Smooth muscle cell (in vitro differentiated cells): ENCODE measurements around the gene CACNA1B. TPM values are rescaled to one million over a fixed set of nuclear protein-coding genes. Genes with fewer than 3 reads are reported as not detected.

ENCODE experiments used
- DNase-seq: peaks from one replicate; lab custom pipeline; 2025; ENCODE audit not compliant: unreplicated experiment; lab: John Stamatoyannopoulos, UW
- H2AFZ ChIP-seq: fragments of 200-600 bp; sonication (generic); 2 replicates; pipeline ENCODE4 v1.6.0; 2016; ENCODE audit warnings: antibody characterized with exemption, low read depth, mild to moderate bottlenecking
- H3F3A ChIP-seq: fragments of 200-600 bp; sonication (generic); 2 replicates; pipeline ENCODE4 v1.6.0; 2017; ENCODE audit warnings: antibody characterized with exemption, low read depth
- H3K27ac ChIP-seq: fragments of 200-600 bp; sonication (generic); 2 replicates; pipeline ENCODE4 v1.5.1; 2016; ENCODE audit warnings: low read depth, mild to moderate bottlenecking
- H3K27me3 ChIP-seq: fragments of 200-600 bp; sonication (generic); 2 replicates; pipeline ENCODE4 v1.6.1; 2016; ENCODE audit warnings: low read depth, mild to moderate bottlenecking
- H3K36me3 ChIP-seq: fragments of 200-600 bp; sonication (generic); 2 replicates; pipeline ENCODE4 v1.5.1; 2016; ENCODE audit warnings: low read depth
- H3K4me1 ChIP-seq: fragments of 200-600 bp; sonication (generic); 2 replicates; pipeline ENCODE4 v1.5.1; 2016; ENCODE audit warnings: low read depth
- H3K4me2 ChIP-seq: fragments of 200-600 bp; sonication (generic); 2 replicates; pipeline ENCODE4 v1.6.0; 2016; ENCODE audit warnings: mild to moderate bottlenecking
- H3K4me3 ChIP-seq: fragments of 200-600 bp; sonication (generic); 2 replicates; pipeline ENCODE4 v1.5.1; 2016; ENCODE audit warnings: mild to moderate bottlenecking
- H3K79me2 ChIP-seq: fragments of 200-600 bp; sonication (generic); 2 replicates; pipeline ENCODE4 v1.6.0; 2016; ENCODE audit warnings: low read depth, mild to moderate bottlenecking
- H3K9ac ChIP-seq: fragments of 200-600 bp; sonication (generic); 2 replicates; pipeline ENCODE4 v1.6.0; 2016; ENCODE audit warnings: low read depth
- H3K9me3 ChIP-seq: fragments of 200-600 bp; sonication (generic); replicated peaks from 2 replicates; pipeline ENCODE4 v1.5.1; 2016; ENCODE audit warnings: low read depth
- H4K20me1 ChIP-seq: fragments of 200-600 bp; sonication (generic); 2 replicates; pipeline ENCODE4 v1.6.0; 2016; ENCODE audit warnings: low read depth
- CTCF ChIP-seq: fragments of 200-600 bp; sonication (generic); IDR thresholded peaks from 2 replicates; pipeline ENCODE4 v1.5.1; 2017; ENCODE audit warnings: borderline replicate concordance, mild to moderate bottlenecking, antibody characterized with exemption; ENCODE audit not compliant: insufficient read depth, poor library complexity, severe bottlenecking
- WGBS: methylation state at CpG from one replicate; pipeline ENCODE4 v1.1.7; 2016; ENCODE audit warnings: low lambda C conversion rate; 5-methylcytosine and 5-hydroxymethylcytosine counted together
- polyA plus RNA-seq: library from polyadenylated mRNA; unstranded; fragments of >200 nt; fragmentation: Nextera tagmentation; extraction: Ambion mirVana; gene quantifications from 2 replicates; pipeline ENCODE4 v1.2.1, GENCODE V29; 2016
- total RNA-seq: library from RNA; depleted of rRNA; stranded (reverse); fragments of >200 nt; gene quantifications from 2 replicates; pipeline ENCODE4 v1.2.3, GENCODE V29; 2014

CACNA1B gene
- total and polyA plus RNA-seq, 2 experiments from 2014 or later: 0.09 to 0.23 TPM

GRCh38 chr9:137872296-137872695 lies 5.3 kb upstream of the CACNA1B start:
- Histone ChIP-seq H3K27me3 (peaks cover 31% of the 10 kb centered on the region), H3K4me3 (no peak overlapping the region), H4K20me1 (no peaks in the 10 kb centered on the region), H3K79me2 (no peaks in the 10 kb centered on the region), H3K9ac (no peak overlapping the region), H3F3A (no peaks in the 10 kb centered on the region), H3K4me2 (no peak overlapping the region), H3K36me3 (no peaks in the 10 kb centered on the region), H3K4me1 (no peaks in the 10 kb centered on the region), H2AFZ (no peak overlapping the region), H3K27ac (no peak overlapping the region), H3K9me3 (no peaks in the 10 kb centered on the region)
- WGBS: 90% methylated on average over 10 of the region's 10 CpGs
- no peak for DNase-seq
- no peak for TF ChIP-seq CTCF

GRCh38 chr9:137873408-137873807 lies 4.2 kb upstream of the CACNA1B start:
- no peaks in the 10 kb centered on the region for H3K9me3 ChIP-seq
- no peak overlapping the region for H3K4me3 ChIP-seq
- peaks cover 36% of the 10 kb centered on the region for H3K27me3 ChIP-seq
- no peaks in the 10 kb centered on the region for H3K79me2 ChIP-seq
- no peak for TF ChIP-seq CTCF
- H3K4me1 ChIP-seq: peaks cover 3% of the 10 kb centered on the region
- DNase-seq: no peak
- no peak overlapping the region for H3K9ac ChIP-seq
- no peak overlapping the region for H2AFZ ChIP-seq
- H3K4me2 ChIP-seq: no peak overlapping the region
- H3K36me3 ChIP-seq: no peaks in the 10 kb centered on the region
- H3F3A ChIP-seq: no peaks in the 10 kb centered on the region
- no peaks in the 10 kb centered on the region for H4K20me1 ChIP-seq
- WGBS: 86% methylated on average over 7 of the region's 8 CpGs
- no peak overlapping the region for H3K27ac ChIP-seq

GRCh38 chr9:137873858-137874362 lies 3.7 kb upstream of the CACNA1B start:
- H3K27ac ChIP-seq: no peak overlapping the region
- no peak overlapping the region for H3K9ac ChIP-seq
- peaks cover 41% of the 10 kb centered on the region for H3K27me3 ChIP-seq
- no peaks in the 10 kb centered on the region for H3K79me2 ChIP-seq
- no peak overlapping the region for H3K4me2 ChIP-seq
- no peaks in the 10 kb centered on the region for H3F3A ChIP-seq
- no peak for DNase-seq
- H3K9me3 ChIP-seq: no peaks in the 10 kb centered on the region
- H3K4me1 ChIP-seq: peaks cover 4% of the 10 kb centered on the region
- H2AFZ ChIP-seq: no peak overlapping the region
- TF ChIP-seq CTCF: no peak
- H4K20me1 ChIP-seq: no peaks in the 10 kb centered on the region
- H3K4me3 ChIP-seq: no peak overlapping the region
- WGBS: 91% methylated on average over 9 of the region's 9 CpGs
- no peaks in the 10 kb centered on the region for H3K36me3 ChIP-seq

DNA sequence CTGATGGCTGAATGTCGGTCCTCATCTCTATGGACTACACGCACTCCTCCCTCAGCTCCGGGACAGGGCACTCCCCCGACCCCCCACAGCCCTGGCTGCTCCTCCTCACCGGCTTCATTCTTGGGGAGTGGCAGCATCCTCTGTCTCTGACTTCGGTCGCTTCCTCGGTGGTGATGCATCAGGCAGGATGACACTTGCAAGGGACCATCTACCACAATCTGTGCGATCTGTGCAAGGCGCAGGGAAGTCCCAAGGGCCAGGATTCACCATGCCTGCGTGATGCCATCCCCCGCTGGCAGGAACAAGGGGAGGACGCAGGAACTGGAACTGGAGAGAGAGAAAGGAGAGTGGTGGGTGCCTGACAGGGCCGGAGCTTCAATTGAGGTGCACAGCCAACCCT lies 2.2 kb upstream of the CACNA1B start:
- no peaks in the 10 kb centered on the region for H4K20me1 ChIP-seq
- 90% methylated on average over 14 of the region's 14 CpGs for WGBS
- no peak for TF ChIP-seq CTCF
- H3K27ac ChIP-seq: no peak overlapping the region
- no peak for DNase-seq
- no peaks in the 10 kb centered on the region for H3K79me2 ChIP-seq
- H3K4me1 ChIP-seq: peaks cover 4% of the 10 kb centered on the region
- H3K4me2 ChIP-seq: no peak overlapping the region
- H3K27me3 ChIP-seq: peaks cover 45% of the 10 kb centered on the region
- no peaks in the 10 kb centered on the region for H3F3A ChIP-seq
- no peaks in the 10 kb centered on the region for H3K36me3 ChIP-seq
- H2AFZ ChIP-seq: no peak overlapping the region
- H3K4me3 ChIP-seq: no peak overlapping the region
- H3K9me3 ChIP-seq: no peaks in the 10 kb centered on the region
- no peak overlapping the region for H3K9ac ChIP-seq
